NCI-H2107 (cell line): Measurements from ENCODE around the gene DOCK8.

Experiments used
- DNase-seq: peaks from one replicate; lab custom pipeline; 2025; lab: John Stamatoyannopoulos, UW

DOCK8 gene

DNA sequence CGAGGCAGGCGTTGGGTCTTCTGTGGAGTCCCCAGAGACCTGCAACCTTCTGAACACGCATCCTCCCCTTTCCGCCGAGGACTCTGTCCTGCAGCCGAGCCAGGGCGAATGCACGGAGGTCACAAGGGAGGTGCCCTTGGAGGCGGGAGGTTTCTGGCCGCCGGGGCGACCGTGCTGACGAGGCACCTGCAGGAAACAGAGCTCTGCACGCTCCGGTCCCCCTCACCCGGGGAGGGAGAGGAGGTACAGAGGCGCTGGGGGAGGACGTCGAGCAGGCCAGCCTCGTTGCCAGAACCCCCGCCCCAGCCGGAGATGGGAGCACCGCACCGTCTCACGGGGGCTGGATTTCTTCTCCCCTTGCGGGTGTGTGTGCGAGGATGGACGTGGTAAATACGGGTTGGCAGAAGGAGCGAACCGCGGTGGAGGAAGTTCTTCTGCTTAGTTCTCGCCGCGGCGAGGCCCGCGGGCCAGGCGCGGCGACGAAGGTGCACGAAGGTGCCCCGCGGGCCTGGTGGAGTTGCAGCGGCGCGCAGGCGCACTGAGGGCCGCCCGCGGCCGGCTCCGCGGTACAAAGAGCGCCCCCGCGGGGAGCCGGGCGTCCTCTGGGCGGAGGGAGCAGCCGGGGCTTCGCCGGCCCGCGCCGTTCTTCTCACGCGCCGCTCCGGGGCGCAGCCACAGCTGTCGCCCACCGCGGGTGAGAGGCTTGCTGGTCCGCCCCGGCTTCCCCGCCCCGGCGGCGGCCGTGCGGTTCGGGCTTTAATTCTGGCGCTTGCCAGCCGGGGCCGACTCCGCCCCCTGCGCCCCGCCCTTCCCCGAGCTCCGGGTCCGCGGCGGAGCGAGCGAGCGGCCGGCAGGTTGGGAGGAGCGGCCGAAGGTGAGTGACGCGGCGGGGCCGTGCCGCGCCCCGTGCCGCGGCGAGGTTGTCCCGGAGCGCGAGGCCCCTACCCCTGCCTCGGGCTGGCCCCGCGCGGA is 289.5 kb downstream of the DOCK8 start, which contains the start of gene KANK1:
Gene KANK1, plus strand, starts transcription at position 815 of the 972 bp plus-strand sequence.
- peak; percentile 2 for DNase-seq

DNA sequence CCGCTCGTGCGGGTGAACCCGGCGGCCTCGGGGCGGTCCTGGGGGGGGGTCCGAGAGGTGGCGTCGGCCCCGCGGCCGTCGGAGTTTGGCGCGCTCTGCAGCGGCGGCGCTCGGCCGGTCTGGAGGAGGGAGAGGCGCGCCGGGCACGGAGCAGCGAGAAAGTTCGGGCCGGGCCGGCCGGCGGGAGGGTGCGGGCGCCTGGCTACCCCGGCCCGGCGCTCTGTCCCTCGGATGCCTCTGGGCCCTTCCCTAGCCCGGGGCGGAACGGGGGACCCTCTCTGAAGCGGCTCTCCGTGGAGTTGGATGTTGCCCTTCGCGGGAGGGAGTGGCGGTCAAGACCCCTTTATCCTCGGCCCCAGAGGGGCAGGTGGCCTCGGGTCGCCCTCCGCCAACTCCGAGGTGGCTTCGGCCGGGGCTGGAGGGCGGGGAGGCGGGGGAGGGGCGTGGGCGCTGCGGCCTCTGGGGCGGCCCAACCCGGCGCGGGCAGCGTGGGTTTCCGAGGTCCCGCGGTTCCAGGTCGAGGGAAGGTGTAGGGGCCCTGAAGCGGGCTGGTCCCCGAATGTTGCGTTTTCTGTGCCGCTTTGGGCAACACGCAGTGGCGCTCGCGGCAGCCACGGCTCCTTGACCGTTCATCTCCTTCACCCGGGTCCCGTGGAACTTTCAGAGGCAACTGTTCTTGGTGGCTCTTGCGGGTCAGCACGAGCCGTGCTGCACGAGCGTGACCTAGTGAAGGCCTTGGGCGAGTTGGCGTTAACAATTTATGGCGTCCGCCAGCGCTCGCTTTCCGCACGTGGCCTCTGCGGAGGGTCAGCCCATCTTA is 290.5 kb downstream of the DOCK8 start:
- no peak for DNase-seq

DNA sequence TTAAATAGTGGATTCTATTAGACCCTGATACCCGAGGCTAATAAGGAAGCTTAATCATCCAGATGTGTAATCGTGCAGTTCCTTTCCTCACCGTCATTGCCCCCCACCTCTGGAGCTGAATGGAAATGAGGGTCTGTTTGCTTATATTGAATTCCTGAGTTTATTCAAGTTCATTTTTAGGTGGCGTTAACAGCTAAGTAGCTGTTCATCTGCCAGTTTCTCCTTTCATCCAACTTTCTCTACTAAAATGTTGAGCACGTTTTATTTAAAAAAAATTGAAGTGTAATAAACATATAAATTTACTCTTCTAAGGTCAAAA is 291.0 kb downstream of the DOCK8 start:
- no peak for DNase-seq

DNA sequence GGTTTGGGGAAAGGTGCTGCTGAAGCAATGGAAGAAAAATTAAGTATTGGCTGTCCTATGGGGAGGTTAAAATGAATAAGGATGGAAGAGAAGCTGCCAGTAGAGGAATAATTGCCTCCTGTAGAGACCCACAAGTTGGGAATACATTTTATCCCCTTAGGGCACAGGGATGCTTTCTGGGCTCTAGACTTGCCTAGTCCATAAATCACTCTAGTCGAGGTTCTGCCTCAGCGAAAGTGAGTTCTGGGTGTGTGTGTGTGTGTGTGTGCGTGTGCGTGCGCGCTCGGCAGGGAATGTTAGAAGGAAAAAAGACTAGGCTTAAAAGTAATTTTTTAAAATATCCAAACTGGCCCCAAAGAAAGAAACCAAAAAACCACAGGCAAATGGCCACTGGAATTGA is 291.6 kb downstream of the DOCK8 start:
- no peak for DNase-seq

DNA sequence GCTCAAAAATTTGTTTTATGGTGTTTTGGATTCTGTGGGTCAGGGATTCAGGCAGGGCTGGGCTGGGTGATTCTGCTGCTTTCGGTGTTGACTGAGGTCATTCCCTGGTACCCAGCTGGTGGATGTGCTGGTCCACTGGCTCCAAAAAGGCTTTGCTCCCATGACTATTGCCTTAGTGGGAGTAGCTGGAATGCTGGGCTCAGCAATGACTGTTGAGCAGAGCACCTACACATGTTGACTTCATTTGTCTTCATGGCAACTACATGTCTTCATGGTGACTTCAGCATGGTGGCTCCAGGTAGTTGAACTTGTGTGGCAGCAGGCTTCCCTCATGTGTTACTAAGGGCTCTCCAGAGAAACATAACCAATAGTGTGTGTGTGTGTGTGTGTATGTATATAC is 297.2 kb downstream of the DOCK8 start:
- no peak for DNase-seq

DNA sequence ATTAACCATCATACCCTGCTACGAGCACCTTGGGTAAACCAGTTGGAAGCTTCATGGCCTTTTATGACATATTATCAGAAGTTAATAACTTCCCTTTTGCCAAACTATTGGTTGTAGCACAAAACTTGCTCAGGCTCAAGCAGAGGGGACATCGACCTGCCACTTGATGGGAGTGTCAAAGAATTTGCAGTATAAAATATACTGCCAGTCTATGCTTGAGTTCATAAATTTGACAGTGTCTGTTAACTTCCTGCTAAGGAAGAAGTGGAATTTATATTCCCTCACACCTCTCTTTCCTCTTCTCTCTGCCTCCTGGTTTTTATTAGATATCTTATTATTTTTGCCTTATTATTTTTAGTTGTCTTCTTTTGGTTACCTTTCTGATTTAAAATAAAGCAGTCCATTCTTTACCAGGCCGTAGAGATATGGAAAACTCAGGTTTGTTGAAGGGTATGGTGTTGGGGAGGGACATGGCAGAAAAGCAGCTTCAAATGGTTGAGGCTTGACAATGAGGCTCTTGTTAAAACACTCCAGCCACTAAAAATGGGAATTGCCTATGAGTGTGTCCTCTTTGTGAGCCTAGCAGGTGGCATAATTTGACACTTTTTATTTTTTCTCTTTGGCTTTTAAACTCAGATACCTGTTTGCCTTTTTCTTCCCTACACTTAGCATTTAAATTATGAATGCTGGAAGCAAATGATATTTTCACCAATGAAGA is 298.0 kb downstream of the DOCK8 start:
- DNase-seq, result no peak
